Measurements from ENCODE around the gene AP2B1.

- no peak for TF ChIP-seq CTCF (IDR thresholded peaks at IDR 0.05)
- no peak for TF ChIP-seq POLR2A (IDR thresholded peaks at IDR 0.05)
These were observed 111.7 kb downstream of the AP2B1 start for GRCh38 chr17:35698800-35699199.

Measured in adrenal gland (tissue), 5 donors.